ENCODE results near the gene SOSTDC1.

GRCh38 chr7:16511314-16511713 is 45.8 kb upstream of the SOSTDC1 start:
- TF ChIP-seq, protein P1, sequence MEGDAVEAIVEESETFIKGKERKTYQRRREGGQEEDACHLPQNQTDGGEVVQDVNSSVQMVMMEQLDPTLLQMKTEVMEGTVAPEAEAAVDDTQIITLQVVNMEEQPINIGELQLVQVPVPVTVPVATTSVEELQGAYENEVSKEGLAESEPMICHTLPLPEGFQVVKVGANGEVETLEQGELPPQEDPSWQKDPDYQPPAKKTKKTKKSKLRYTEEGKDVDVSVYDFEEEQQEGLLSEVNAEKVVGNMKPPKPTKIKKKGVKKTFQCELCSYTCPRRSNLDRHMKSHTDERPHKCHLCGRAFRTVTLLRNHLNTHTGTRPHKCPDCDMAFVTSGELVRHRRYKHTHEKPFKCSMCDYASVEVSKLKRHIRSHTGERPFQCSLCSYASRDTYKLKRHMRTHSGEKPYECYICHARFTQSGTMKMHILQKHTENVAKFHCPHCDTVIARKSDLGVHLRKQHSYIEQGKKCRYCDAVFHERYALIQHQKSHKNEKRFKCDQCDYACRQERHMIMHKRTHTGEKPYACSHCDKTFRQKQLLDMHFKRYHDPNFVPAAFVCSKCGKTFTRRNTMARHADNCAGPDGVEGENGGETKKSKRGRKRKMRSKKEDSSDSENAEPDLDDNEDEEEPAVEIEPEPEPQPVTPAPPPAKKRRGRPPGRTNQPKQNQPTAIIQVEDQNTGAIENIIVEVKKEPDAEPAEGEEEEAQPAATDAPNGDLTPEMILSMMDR (IDR thresholded peaks at IDR 0.05): no peak
- TF ChIP-seq POLR2A (IDR thresholded peaks at IDR 0.05): no peak

Data from Peyer's patch (tissue), 4 donors.